Liver (tissue), 9 donors: ENCODE results near the gene ASB2. TPM values are rescaled to one million over a fixed set of nuclear protein-coding genes. Genes with fewer than 3 reads are reported as not detected.

Experiments used
- DNase-seq: peaks from one replicate; pipeline ENCODE4 v3.0.0-alpha.2; 2017; ENCODE audit warnings: low spot score
- H3K27ac ChIP-seq, 2 donors: one replicate each; pipeline ENCODE4 v1.7.0; 2013; ENCODE audit warnings: inconsistent platforms in 2 of 2, low read length in 2 of 2, control low read depth in 1 of 2, low read depth in 1 of 2, mild to moderate bottlenecking in 1 of 2
- H3K27me3 ChIP-seq, 4 donors: one replicate each; pipeline versions ENCODE4 v1.6.1 to v1.7.0; 2013; ENCODE audit warnings: low read length in 3 of 4, inconsistent platforms in 1 of 4, mild to moderate bottlenecking in 1 of 4, moderate library complexity in 1 of 4; ENCODE audit not compliant: control insufficient read depth in 4 of 4, insufficient read depth in 4 of 4
- H3K36me3 ChIP-seq, 4 donors: one replicate each; pipeline versions ENCODE4 v1.6.1 to v1.7.0; 2013; ENCODE audit warnings: low read length in 3 of 4, mild to moderate bottlenecking in 3 of 4, low read depth in 1 of 4, moderate library complexity in 1 of 4; ENCODE audit not compliant: control insufficient read depth in 4 of 4, insufficient read depth in 3 of 4
- H3K4me1 ChIP-seq, 4 donors: one replicate each; pipeline versions ENCODE4 v1.6.1 to v1.7.0; 2013; ENCODE audit warnings: low read length in 3 of 4, mild to moderate bottlenecking in 3 of 4, moderate library complexity in 1 of 4; ENCODE audit not compliant: control insufficient read depth in 4 of 4, insufficient read depth in 4 of 4
- H3K4me3 ChIP-seq, 3 donors: one replicate each; pipeline versions ENCODE4 v1.6.1 to v1.7.0; 2013; ENCODE audit warnings: low read length in 3 of 3, control low read depth in 1 of 3, low read depth in 1 of 3, mild to moderate bottlenecking in 1 of 3
- H3K9ac ChIP-seq, 2 donors: one replicate each; pipeline ENCODE4 v1.7.0; 2013; ENCODE audit warnings: low read length in 2 of 2, mild to moderate bottlenecking in 2 of 2, moderate library complexity in 2 of 2, control low read depth in 1 of 2, low read depth in 1 of 2
- H3K9me3 ChIP-seq, 4 donors: one replicate each; pipeline versions ENCODE4 v1.6.1 to v1.7.0; 2013; ENCODE audit warnings: low read length in 3 of 4; ENCODE audit not compliant: control insufficient read depth in 4 of 4
- EGR1 ChIP-seq, 2 donors: IDR thresholded peaks; 2 replicates each; pipeline ENCODE4 v1.6.1; 2016 to 2018; ENCODE audit warnings: antibody characterized with exemption in 2 of 2, low read depth in 2 of 2
- FOXA1 ChIP-seq: IDR thresholded peaks from 2 replicates; pipeline ENCODE4 v1.6.1; 2016; ENCODE audit warnings: antibody characterized with exemption
- FOXA2 ChIP-seq: IDR thresholded peaks from 2 replicates; pipeline ENCODE4 v1.6.1; 2016; ENCODE audit warnings: antibody characterized with exemption
- GABPA ChIP-seq, 2 donors: IDR thresholded peaks in 1 of 2; conservative IDR thresholded peaks in 1 of 2; 2 replicates each; pipeline ENCODE4 v1.6.1; 2016; ENCODE audit warnings: antibody characterized with exemption in 2 of 2, mild to moderate bottlenecking in 1 of 2, moderate library complexity in 1 of 2
- HNF4A ChIP-seq, 2 donors: conservative IDR thresholded peaks; 2 replicates each; pipeline ENCODE4 v1.6.1; 2016; ENCODE audit warnings: antibody characterized with exemption in 2 of 2, mild to moderate bottlenecking in 2 of 2
- HNF4G ChIP-seq: IDR thresholded peaks from 2 replicates; pipeline ENCODE4 v1.6.1; 2016; ENCODE audit warnings: antibody characterized with exemption
- JUND ChIP-seq, 2 donors: IDR thresholded peaks; 2 replicates each; pipeline ENCODE4 v1.6.1; 2016; ENCODE audit warnings: antibody characterized with exemption in 2 of 2
- NR2F2 ChIP-seq: IDR thresholded peaks from 2 replicates; pipeline ENCODE4 v1.6.1; 2016; ENCODE audit warnings: antibody characterized with exemption
- RAD21 ChIP-seq, 2 donors: IDR thresholded peaks; 2 replicates each; pipeline ENCODE4 v1.6.1; 2016; ENCODE audit warnings: antibody characterized with exemption in 2 of 2, mild to moderate bottlenecking in 2 of 2
- RXRA ChIP-seq, 2 donors: IDR thresholded peaks; 2 replicates each; pipeline ENCODE4 v1.6.1; 2017 to 2018; ENCODE audit warnings: antibody characterized with exemption in 2 of 2, mild to moderate bottlenecking in 1 of 2
- SP1 ChIP-seq: IDR thresholded peaks from 2 replicates; pipeline ENCODE4 v1.6.1; 2018; ENCODE audit warnings: antibody characterized with exemption, mild to moderate bottlenecking
- TAF1 ChIP-seq: conservative IDR thresholded peaks from 2 replicates; pipeline ENCODE4 v1.6.1; 2016; ENCODE audit warnings: antibody characterized with exemption, mild to moderate bottlenecking
- YY1 ChIP-seq: IDR thresholded peaks from 2 replicates; pipeline ENCODE4 v1.6.1; 2016; ENCODE audit warnings: antibody characterized with exemption, mild to moderate bottlenecking
- WGBS: extraction: QIAGEN DNeasy Blood & Tissue Kit; methylation state at CpG from one replicate; pipeline ENCODE4 v1.1.7; 2013; 5-methylcytosine and 5-hydroxymethylcytosine counted together
- polyA plus RNA-seq, 2 donors: library from polyadenylated mRNA; stranded (reverse) in 1 of 2; unstranded in 1 of 2; fragments of 200-250 nt in 1 of 2; fragments of >200 nt in 1 of 2; fragmentation: Nextera tagmentation in 1 of 2; extraction: Ambion mirVana in 1 of 2; gene quantifications; one replicate each; pipeline versions ENCODE4 v1.2.1 to v1.2.3, GENCODE V29; 2013 to 2015
- total RNA-seq, 2 donors: library from RNA; depleted of rRNA; stranded (reverse); fragments of >200 nt; gene quantifications; one replicate each; pipeline ENCODE4 v1.2.3, GENCODE V29; 2014
- TF ChIP-seq, protein P1 (sequence below): fragments of 150-350 bp; IDR thresholded peaks from 2 replicates; pipeline ENCODE4 v1.5.1; 2017; ENCODE audit warnings: improper control_type of control experiment, low read depth, low read length; ENCODE audit not compliant: missing input control
- TF ChIP-seq, protein P2 (sequence below): IDR thresholded peaks from 2 replicates; pipeline ENCODE4 v1.6.1; 2016; ENCODE audit warnings: antibody characterized with exemption
- TF ChIP-seq, protein P3 (sequence below): IDR thresholded peaks from 2 replicates; pipeline ENCODE4 v1.6.1; 2016; ENCODE audit warnings: antibody characterized with exemption, mild to moderate bottlenecking
- TF ChIP-seq, protein P4 (sequence below): IDR thresholded peaks from 2 replicates; pipeline ENCODE4 v1.6.1; 2016; ENCODE audit warnings: antibody characterized with exemption
- TF ChIP-seq, protein P5 (sequence below): IDR thresholded peaks from 2 replicates; pipeline ENCODE4 v1.6.1; 2016; ENCODE audit warnings: antibody characterized with exemption
- donor health status: healthy.
- donor health status: healthy.
- donor health status: healthy.
- donor health status: healthy.
- donor health status: healthy.

ASB2 gene
- total and polyA plus RNA-seq, 4 donors = 0.18 to 0.56 (median 0.38) TPM

DNA sequence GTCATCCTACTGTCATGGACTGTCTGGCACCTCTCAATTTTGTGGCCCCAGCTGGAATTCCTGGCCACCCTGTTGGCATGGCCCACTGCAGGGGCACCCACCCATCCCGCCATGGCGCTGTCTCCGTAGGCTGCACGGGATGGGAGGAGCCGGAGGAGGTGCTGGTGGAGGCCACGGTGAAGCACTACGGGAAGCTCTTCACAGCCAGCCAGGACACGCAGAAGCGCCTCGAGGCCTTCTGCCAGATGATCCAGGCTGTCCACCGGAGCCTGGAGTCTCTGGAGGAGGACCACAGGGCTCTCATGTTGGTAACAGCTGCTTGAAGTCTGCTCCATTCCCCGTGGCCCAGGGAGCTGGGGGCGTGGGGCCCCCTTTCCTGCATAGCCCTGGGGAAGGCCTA lies 24.6 kb upstream of the ASB2 start:
- TF ChIP-seq YY1 (no peak), RAD21 (IDR thresholded peaks at IDR 0.05) (no peak), JUND (IDR thresholded peaks at IDR 0.05) (no peak), NR2F2 (no peak), FOXA1 (no peak), GABPA (IDR thresholded peaks at IDR 0.05 in 1 of 2, conservative IDR thresholded peaks at IDR 0.05 in 1 of 2) (no peak), TAF1 (no peak), SP1 (no peak), FOXA2 (no peak), HNF4G (no peak), HNF4A (conservative IDR thresholded peaks at IDR 0.05) (no peak), EGR1 (IDR thresholded peaks at IDR 0.05; ENCODE audit: low read depth in 2 of 2) (no peak), RXRA (IDR thresholded peaks at IDR 0.05) (no peak)
- TF ChIP-seq, protein P1, sequence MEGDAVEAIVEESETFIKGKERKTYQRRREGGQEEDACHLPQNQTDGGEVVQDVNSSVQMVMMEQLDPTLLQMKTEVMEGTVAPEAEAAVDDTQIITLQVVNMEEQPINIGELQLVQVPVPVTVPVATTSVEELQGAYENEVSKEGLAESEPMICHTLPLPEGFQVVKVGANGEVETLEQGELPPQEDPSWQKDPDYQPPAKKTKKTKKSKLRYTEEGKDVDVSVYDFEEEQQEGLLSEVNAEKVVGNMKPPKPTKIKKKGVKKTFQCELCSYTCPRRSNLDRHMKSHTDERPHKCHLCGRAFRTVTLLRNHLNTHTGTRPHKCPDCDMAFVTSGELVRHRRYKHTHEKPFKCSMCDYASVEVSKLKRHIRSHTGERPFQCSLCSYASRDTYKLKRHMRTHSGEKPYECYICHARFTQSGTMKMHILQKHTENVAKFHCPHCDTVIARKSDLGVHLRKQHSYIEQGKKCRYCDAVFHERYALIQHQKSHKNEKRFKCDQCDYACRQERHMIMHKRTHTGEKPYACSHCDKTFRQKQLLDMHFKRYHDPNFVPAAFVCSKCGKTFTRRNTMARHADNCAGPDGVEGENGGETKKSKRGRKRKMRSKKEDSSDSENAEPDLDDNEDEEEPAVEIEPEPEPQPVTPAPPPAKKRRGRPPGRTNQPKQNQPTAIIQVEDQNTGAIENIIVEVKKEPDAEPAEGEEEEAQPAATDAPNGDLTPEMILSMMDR = no peak
- TF ChIP-seq, protein P2, sequence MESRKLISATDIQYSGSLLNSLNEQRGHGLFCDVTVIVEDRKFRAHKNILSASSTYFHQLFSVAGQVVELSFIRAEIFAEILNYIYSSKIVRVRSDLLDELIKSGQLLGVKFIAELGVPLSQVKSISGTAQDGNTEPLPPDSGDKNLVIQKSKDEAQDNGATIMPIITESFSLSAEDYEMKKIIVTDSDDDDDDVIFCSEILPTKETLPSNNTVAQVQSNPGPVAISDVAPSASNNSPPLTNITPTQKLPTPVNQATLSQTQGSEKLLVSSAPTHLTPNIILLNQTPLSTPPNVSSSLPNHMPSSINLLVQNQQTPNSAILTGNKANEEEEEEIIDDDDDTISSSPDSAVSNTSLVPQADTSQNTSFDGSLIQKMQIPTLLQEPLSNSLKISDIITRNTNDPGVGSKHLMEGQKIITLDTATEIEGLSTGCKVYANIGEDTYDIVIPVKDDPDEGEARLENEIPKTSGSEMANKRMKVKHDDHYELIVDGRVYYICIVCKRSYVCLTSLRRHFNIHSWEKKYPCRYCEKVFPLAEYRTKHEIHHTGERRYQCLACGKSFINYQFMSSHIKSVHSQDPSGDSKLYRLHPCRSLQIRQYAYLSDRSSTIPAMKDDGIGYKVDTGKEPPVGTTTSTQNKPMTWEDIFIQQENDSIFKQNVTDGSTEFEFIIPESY = no peak
- TF ChIP-seq, protein P3, sequence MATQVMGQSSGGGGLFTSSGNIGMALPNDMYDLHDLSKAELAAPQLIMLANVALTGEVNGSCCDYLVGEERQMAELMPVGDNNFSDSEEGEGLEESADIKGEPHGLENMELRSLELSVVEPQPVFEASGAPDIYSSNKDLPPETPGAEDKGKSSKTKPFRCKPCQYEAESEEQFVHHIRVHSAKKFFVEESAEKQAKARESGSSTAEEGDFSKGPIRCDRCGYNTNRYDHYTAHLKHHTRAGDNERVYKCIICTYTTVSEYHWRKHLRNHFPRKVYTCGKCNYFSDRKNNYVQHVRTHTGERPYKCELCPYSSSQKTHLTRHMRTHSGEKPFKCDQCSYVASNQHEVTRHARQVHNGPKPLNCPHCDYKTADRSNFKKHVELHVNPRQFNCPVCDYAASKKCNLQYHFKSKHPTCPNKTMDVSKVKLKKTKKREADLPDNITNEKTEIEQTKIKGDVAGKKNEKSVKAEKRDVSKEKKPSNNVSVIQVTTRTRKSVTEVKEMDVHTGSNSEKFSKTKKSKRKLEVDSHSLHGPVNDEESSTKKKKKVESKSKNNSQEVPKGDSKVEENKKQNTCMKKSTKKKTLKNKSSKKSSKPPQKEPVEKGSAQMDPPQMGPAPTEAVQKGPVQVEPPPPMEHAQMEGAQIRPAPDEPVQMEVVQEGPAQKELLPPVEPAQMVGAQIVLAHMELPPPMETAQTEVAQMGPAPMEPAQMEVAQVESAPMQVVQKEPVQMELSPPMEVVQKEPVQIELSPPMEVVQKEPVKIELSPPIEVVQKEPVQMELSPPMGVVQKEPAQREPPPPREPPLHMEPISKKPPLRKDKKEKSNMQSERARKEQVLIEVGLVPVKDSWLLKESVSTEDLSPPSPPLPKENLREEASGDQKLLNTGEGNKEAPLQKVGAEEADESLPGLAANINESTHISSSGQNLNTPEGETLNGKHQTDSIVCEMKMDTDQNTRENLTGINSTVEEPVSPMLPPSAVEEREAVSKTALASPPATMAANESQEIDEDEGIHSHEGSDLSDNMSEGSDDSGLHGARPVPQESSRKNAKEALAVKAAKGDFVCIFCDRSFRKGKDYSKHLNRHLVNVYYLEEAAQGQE = no peak
- TF ChIP-seq, protein P4, sequence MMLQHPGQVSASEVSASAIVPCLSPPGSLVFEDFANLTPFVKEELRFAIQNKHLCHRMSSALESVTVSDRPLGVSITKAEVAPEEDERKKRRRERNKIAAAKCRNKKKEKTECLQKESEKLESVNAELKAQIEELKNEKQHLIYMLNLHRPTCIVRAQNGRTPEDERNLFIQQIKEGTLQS = no peak
- TF ChIP-seq, protein P5, sequence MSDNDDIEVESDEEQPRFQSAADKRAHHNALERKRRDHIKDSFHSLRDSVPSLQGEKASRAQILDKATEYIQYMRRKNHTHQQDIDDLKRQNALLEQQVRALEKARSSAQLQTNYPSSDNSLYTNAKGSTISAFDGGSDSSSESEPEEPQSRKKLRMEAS = no peak
- no peaks in the 10 kb centered on the region for H3K27me3 ChIP-seq
- H3K36me3 ChIP-seq = no peaks in the 10 kb centered on the region
- DNase-seq = no peak
- no peak overlapping the region for H3K4me3 ChIP-seq
- H3K9ac ChIP-seq = no peak overlapping the region
- no peaks in the 10 kb centered on the region for H3K4me1 ChIP-seq
- H3K9me3 ChIP-seq = no peaks in the 10 kb centered on the region
- no peak overlapping the region for H3K27ac ChIP-seq
- WGBS = 82% methylated on average over 13 of the region's 13 CpGs

DNA sequence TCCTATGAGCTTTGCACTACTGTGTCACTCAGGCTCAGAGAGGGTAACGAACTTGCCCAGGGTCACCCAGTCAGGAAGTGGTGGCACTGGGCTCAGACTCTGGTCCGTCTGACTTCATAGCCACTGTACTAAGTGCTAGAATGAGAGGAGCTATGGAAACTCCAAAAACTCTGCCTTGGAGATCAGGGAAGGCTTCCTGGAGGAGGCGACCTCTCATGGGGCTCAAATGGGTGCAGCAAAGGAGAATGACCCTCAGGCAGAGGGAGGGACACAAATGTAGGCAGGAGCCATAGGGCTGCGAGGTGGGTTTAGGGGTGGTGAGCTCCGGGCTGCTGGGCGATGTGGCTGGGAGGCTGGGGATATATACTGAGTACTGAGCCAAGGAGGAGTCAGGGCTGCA lies 23.9 kb upstream of the ASB2 start:
- no peaks in the 10 kb centered on the region for H3K36me3 ChIP-seq
- H3K4me1 ChIP-seq = no peaks in the 10 kb centered on the region
- no peak overlapping the region for H3K27ac ChIP-seq
- no peak overlapping the region for H3K4me3 ChIP-seq
- TF ChIP-seq SP1 (no peak), JUND (IDR thresholded peaks at IDR 0.05) (no peak), HNF4A (conservative IDR thresholded peaks at IDR 0.05) (no peak), GABPA (IDR thresholded peaks at IDR 0.05 in 1 of 2, conservative IDR thresholded peaks at IDR 0.05 in 1 of 2) (no peak), HNF4G (no peak), FOXA1 (no peak), YY1 (no peak), FOXA2 (no peak), RAD21 (IDR thresholded peaks at IDR 0.05) (no peak), EGR1 (IDR thresholded peaks at IDR 0.05; ENCODE audit: low read depth in 2 of 2) (no peak)
- TF ChIP-seq, protein P1 = no peak
- TF ChIP-seq, protein P4 = no peak
- TF ChIP-seq, protein P5 = no peak
- DNase-seq = no peak
- H3K9me3 ChIP-seq = no peaks in the 10 kb centered on the region
- no peaks in the 10 kb centered on the region for H3K27me3 ChIP-seq
- H3K9ac ChIP-seq = no peak overlapping the region
- WGBS = 83% methylated on average over 6 of the region's 6 CpGs
